ENCODE results near the gene ACBD4. TPM values are rescaled to one million over a fixed set of nuclear protein-coding genes. Genes with fewer than 3 reads are reported as not detected.

The ACBD4 gene
- total and polyA plus RNA-seq, 2 of the 4 experiments (the other 2 are of a cell fraction): 2.3 to 5.7 TPM

GRCh38 chr17:45149669-45150664 is 14.5 kb downstream of the ACBD4 start:
- POLR2A ChIA-PET (ENCODE audit: unreplicated experiment): interaction anchor here (0.5 to 4.9 kb wide), 6 partner anchors 9 to 48 kb away, joined by 4 to 53 read pairs (median 12); partner anchors contain the start of genes ACBD4 and HEXIM2
- no peaks in the 10 kb centered on the region for H3K27me3 ChIP-seq (ENCODE audit: control insufficient read depth, insufficient read depth, low read length)
- H4K91ac ChIP-seq (ENCODE audit: insufficient read depth, low read depth, low read length): peak overlapping the region; percentile 57
- H4K5ac ChIP-seq (ENCODE audit: low read depth, low read length): peak overlapping the region; percentile 50
- peak overlapping the region; percentile 19; the same call in 1 of the 2 replicates for H2BK120ac ChIP-seq (ENCODE audit: low read depth, low read length)
- WGBS, 2 experiments (ENCODE audit: extremely low coverage in 2 of 2, insufficient read length in 1 of 2): 0% methylated on average over 33 of the region's 56 CpGs; no CpG with 5 or more reads in 1 of the 2 experiments
- DNase-seq (peak; percentile 51), ATAC-seq (ENCODE audit: low read depth) (0 out of 2 replicates have a peak, but pooled peaks have one; percentile 1)
- 0 out of 2 replicates have a peak, but pooled peaks cover 2% of the 10 kb centered on the region for H3K36me3 ChIP-seq (ENCODE audit: control insufficient read depth, insufficient read depth, low read length)
- BruUV-seq (replicated peaks): no TSS peak
- H3K9me3 ChIP-seq (ENCODE audit: control insufficient read depth, insufficient read depth, low read length): no peaks in the 10 kb centered on the region
- peak overlapping the region; percentile 97 for H2AK9ac ChIP-seq (replicated peaks; ENCODE audit: low read depth, low read length, poor library complexity)
- H2AK5ac ChIP-seq (ENCODE audit: low read depth, low read length): peak overlapping the region; percentile 92
- peak overlapping the region; percentile 79 for H2AFZ ChIP-seq (replicated peaks; ENCODE audit: low read length, poor library complexity)
- in situ Hi-C loops (cut with MboI; ENCODE audit: low sequenced_read_pairs) (no loop called here), dilution Hi-C loops (cut with HindIII; ENCODE audit: low sequenced_read_pairs, unreplicated experiment) (no loop called here), intact Hi-C loops (cut with micrococcal nuclease) (loop anchor here (1.0 kb wide), 2 partner anchors 11 to 47 kb away; partner anchors contain the start of gene HEXIM2)
- H2BK5ac ChIP-seq (ENCODE audit: low read depth, low read length, poor library complexity, severe bottlenecking): peak overlapping the region; percentile 88
- peak overlapping the region; percentile 36 to 64 for H4K8ac ChIP-seq (ENCODE audit: low read depth in 2 of 2, low read length in 2 of 2)
- CTCF ChIA-PET: interaction anchor here (0.6 to 4.7 kb wide), 14 partner anchors 8 to 1284 kb away, joined by 3 to 60 read pairs (median 4); partner anchors contain the start of genes ACBD4, HEXIM2 and PLCD3
- peaks cover 37% of the 10 kb centered on the region for H4K20me1 ChIP-seq (ENCODE audit: insufficient read depth, low read length)
- peak overlapping the region; percentile 16; the same call in 1 of the 3 replicates for H2BK15ac ChIP-seq (ENCODE audit: low read depth, low read length)
- H3K79me1 ChIP-seq (ENCODE audit: low read depth in 1 of 2, low read length in 2 of 2): peaks cover 7 to 44% of the 10 kb centered on the region in 2 experiments; a peak in 2 of 4 replicates
- H2BK20ac ChIP-seq (ENCODE audit: low read depth, low read length): no peak overlapping the region
- peak overlapping the region; percentile 93 for H3K4ac ChIP-seq (ENCODE audit: low read depth, low read length)
- H3K9ac ChIP-seq (ENCODE audit: low read depth, low read length): peak overlapping the region; percentile 94
- H3K23ac ChIP-seq (ENCODE audit: low read depth, low read length): peak overlapping the region; percentile 89
- H3K4me3 ChIP-seq (ENCODE audit: insufficient read depth, low read depth, low read length): peak overlapping the region; percentile 56
- peak overlapping the region; percentile 94 for H3K27ac ChIP-seq (ENCODE audit: insufficient read depth, low read length)
- H3K14ac ChIP-seq (replicated peaks; ENCODE audit: low read depth, low read length): peak overlapping the region; percentile 85
- peaks cover 12% of the 10 kb centered on the region for H3K9me1 ChIP-seq (ENCODE audit: insufficient read depth, low read length)
- H3K4me2 ChIP-seq (ENCODE audit: low read depth, low read length): peak overlapping the region; percentile 78
- H3K4me1 ChIP-seq (ENCODE audit: control insufficient read depth, insufficient read depth, low read length): peaks cover 9% of the 10 kb centered on the region; the same call in 1 of the 2 replicates
- H3K56ac ChIP-seq (ENCODE audit: extremely low read depth, insufficient read depth, low read length): peak overlapping the region; percentile 72
- peak overlapping the region; percentile 85 for H3K18ac ChIP-seq (ENCODE audit: low read depth, low read length)
- TF ChIP-seq FOS (IDR thresholded peaks at IDR 0.05; ENCODE audit: low read depth, low read length) (no peak), MAZ (IDR thresholded peaks at IDR 0.05; ENCODE audit: borderline replicate concordance, low read depth, low read length) (no peak), SMC3 (IDR thresholded peaks at IDR 0.05; ENCODE audit: low read depth, low read length) (no peak), CTCF (conservative IDR thresholded peaks at IDR 0.05; ENCODE audit: low read depth, low read length) (no peak), ELK1 (IDR thresholded peaks at IDR 0.05; ENCODE audit: borderline replicate concordance, low read depth, low read length) (no peak), USF2 (IDR thresholded peaks at IDR 0.05; ENCODE audit: low read depth, low read length) (no peak), RAD21 (IDR thresholded peaks at IDR 0.05; ENCODE audit: low read length) (no peak), CHD1 (IDR thresholded peaks at IDR 0.05; ENCODE audit: low read depth, low read length) (no peak), BHLHE40 (IDR thresholded peaks at IDR 0.05; ENCODE audit: low read depth, low read length) (no peak), NFE2L2 (IDR thresholded peaks at IDR 0.05; ENCODE audit: low read depth, low read length) (no peak), CEBPB (IDR thresholded peaks at IDR 0.05; ENCODE audit: low read depth, low read length) (no peak), MAFK (IDR thresholded peaks at IDR 0.05; ENCODE audit: low read depth, low read length) (no peak)

Measured in IMR-90 (cell line).